SJSA1 (cell line): Measurements from ENCODE around the gene FAM168A. TPM values are rescaled to one million over a fixed set of nuclear protein-coding genes. Genes with fewer than 3 reads are reported as not detected.

ENCODE experiments used
- DNase-seq, 2 experiments: peaks; one replicate each; pipeline ENCODE4 v3.0.0-alpha.2; 2015 to 2020; ENCODE audit warnings: low spot score in 2 of 2, low read depth in 1 of 2
- H3K27ac ChIP-seq: fragments of 250-450 bp; sonication (Bioruptor Pico); 2 replicates; pipeline ENCODE4 v1.5.1; 2020; ENCODE audit warnings: mild to moderate bottlenecking, moderate library complexity
- H3K27me3 ChIP-seq: fragments of 250-450 bp; sonication (Bioruptor Pico); replicated peaks from 2 replicates; pipeline ENCODE4 v1.5.1; 2020; ENCODE audit warnings: mild to moderate bottlenecking, moderate library complexity
- H3K36me3 ChIP-seq: fragments of 250-450 bp; sonication (Bioruptor Pico); 2 replicates; pipeline ENCODE4 v1.5.1; 2020; ENCODE audit warnings: mild to moderate bottlenecking
- H3K4me1 ChIP-seq: fragments of 250-450 bp; sonication (Bioruptor Pico); replicated peaks from 2 replicates; pipeline ENCODE4 v1.6.1; 2021; ENCODE audit warnings: mild to moderate bottlenecking
- H3K4me3 ChIP-seq: fragments of 250-450 bp; sonication (Bioruptor Pico); 2 replicates; pipeline ENCODE4 v1.5.1; 2020; ENCODE audit warnings: mild to moderate bottlenecking
- H3K9me3 ChIP-seq: fragments of 250-450 bp; sonication (Bioruptor Pico); replicated peaks from 2 replicates; pipeline ENCODE4 v1.5.1; 2020; ENCODE audit warnings: mild to moderate bottlenecking
- total RNA-seq: library from RNA; depleted of rRNA; stranded (reverse); fragments of >200 nt; shearing (Covaris generic); gene quantifications from 2 replicates; pipeline ENCODE4 v1.2.3, GENCODE V29; 2014

FAM168A gene
- total RNA-seq, 1 experiment from 2014 or later, result 15.2 TPM

GRCh38 chr11:73396251-73396930 is 201.5 kb downstream of the FAM168A start:
- Histone ChIP-seq H3K9me3 (no peaks in the 10 kb centered on the region), H3K4me3 (no peak overlapping the region), H3K27ac (no peak overlapping the region), H3K27me3 (no peaks in the 10 kb centered on the region), H3K4me1 (peaks cover 9% of the 10 kb centered on the region), H3K36me3 (peaks cover 37% of the 10 kb centered on the region)
- DNase-seq, result no peak

- DNase-seq, result no peak
- no peak overlapping the region for H3K4me3 ChIP-seq
- peaks cover 9% of the 10 kb centered on the region for H3K4me1 ChIP-seq
- no peaks in the 10 kb centered on the region for H3K9me3 ChIP-seq
- no peak overlapping the region for H3K27ac ChIP-seq
- H3K36me3 ChIP-seq, result peaks cover 37% of the 10 kb centered on the region
- H3K27me3 ChIP-seq, result no peaks in the 10 kb centered on the region
These were observed 202.4 kb downstream of the FAM168A start for GRCh38 chr11:73395297-73396208.

- no peak for DNase-seq
- Histone ChIP-seq H3K4me1 (peaks cover 9% of the 10 kb centered on the region), H3K27me3 (no peaks in the 10 kb centered on the region), H3K4me3 (no peak overlapping the region), H3K27ac (no peak overlapping the region), H3K9me3 (no peaks in the 10 kb centered on the region), H3K36me3 (peaks cover 37% of the 10 kb centered on the region)
These were observed 203.3 kb downstream of the FAM168A start for GRCh38 chr11:73394416-73395296.

- Histone ChIP-seq H3K27ac (no peak overlapping the region), H3K9me3 (no peaks in the 10 kb centered on the region), H3K4me1 (peaks cover 7% of the 10 kb centered on the region), H3K27me3 (no peaks in the 10 kb centered on the region), H3K36me3 (peaks cover 37% of the 10 kb centered on the region), H3K4me3 (no peak overlapping the region)
- peak; percentile 48 to 62 for DNase-seq
These were observed 204.2 kb downstream of the FAM168A start for GRCh38 chr11:73393479-73394415.

GRCh38 chr11:73393011-73393380 is 204.9 kb downstream of the FAM168A start:
- peaks cover 15% of the 10 kb centered on the region for H3K4me1 ChIP-seq
- H3K27me3 ChIP-seq, result no peaks in the 10 kb centered on the region
- H3K36me3 ChIP-seq, result peaks cover 37% of the 10 kb centered on the region
- no peak overlapping the region for H3K27ac ChIP-seq
- no peak for DNase-seq
- no peak overlapping the region for H3K4me3 ChIP-seq
- H3K9me3 ChIP-seq, result no peaks in the 10 kb centered on the region

GRCh38 chr11:73392108-73393010 is 205.6 kb downstream of the FAM168A start:
- H3K27ac ChIP-seq, result no peak overlapping the region
- no peak for DNase-seq
- no peaks in the 10 kb centered on the region for H3K9me3 ChIP-seq
- peaks cover 37% of the 10 kb centered on the region for H3K36me3 ChIP-seq
- no peaks in the 10 kb centered on the region for H3K27me3 ChIP-seq
- no peak overlapping the region for H3K4me3 ChIP-seq
- H3K4me1 ChIP-seq, result peaks cover 18% of the 10 kb centered on the region

- Histone ChIP-seq H3K36me3 (peaks cover 32% of the 10 kb centered on the region), H3K4me1 (peaks cover 18% of the 10 kb centered on the region), H3K4me3 (no peak overlapping the region), H3K27me3 (no peaks in the 10 kb centered on the region), H3K9me3 (no peaks in the 10 kb centered on the region), H3K27ac (no peak overlapping the region)
- DNase-seq, result no peak
These were observed 206.2 kb downstream of the FAM168A start for GRCh38 chr11:73391665-73392064.

- Histone ChIP-seq H3K4me3 (no peak overlapping the region), H3K4me1 (peaks cover 25% of the 10 kb centered on the region), H3K27ac (no peak overlapping the region), H3K36me3 (peaks cover 26% of the 10 kb centered on the region), H3K9me3 (no peaks in the 10 kb centered on the region), H3K27me3 (no peaks in the 10 kb centered on the region)
- DNase-seq, result no peak
These were observed 207.0 kb downstream of the FAM168A start for GRCh38 chr11:73390601-73391565.

- DNase-seq, result no peak
These were observed 208.0 kb downstream of the FAM168A start for GRCh38 chr11:73389916-73390315.

GRCh38 chr11:73389134-73389525 is 208.8 kb downstream of the FAM168A start:
- Histone ChIP-seq H3K9me3 (no peaks in the 10 kb centered on the region), H3K4me3 (no peak overlapping the region), H3K4me1 (peaks cover 42% of the 10 kb centered on the region), H3K27ac (no peak overlapping the region), H3K36me3 (peaks cover 8% of the 10 kb centered on the region), H3K27me3 (no peaks in the 10 kb centered on the region)
- no peak for DNase-seq

More at GRCh38 chr11:73389916-73390315, 208.0 kb downstream of the FAM168A start:
- Histone ChIP-seq H3K36me3 (peaks cover 16% of the 10 kb centered on the region), H3K27me3 (no peaks in the 10 kb centered on the region), H3K4me3 (no peak overlapping the region), H3K9me3 (no peaks in the 10 kb centered on the region), H3K27ac (no peak overlapping the region), H3K4me1 (peaks cover 35% of the 10 kb centered on the region)
